ACHN (cell line): ENCODE data around the gene TBC1D16.
"Not testable (repeated sequence)": the region's sequence is repeated elsewhere in the genome, so short reads cannot be mapped to it uniquely, and the experiment has no call there.

ENCODE experiments used
- DNase-seq: peaks from one replicate; pipeline ENCODE4 v3.0.0-alpha.2; 2015
- in situ Hi-C: cut with HindIII; loops from 2 replicates; pipeline ENCODE4 v1.10.0; 2017; ENCODE audit warnings: low sequenced_read_pairs, low pct_ligation_motif_present, low pct_unique_long_range_greater_than_20kb

TBC1D16 gene

DNA sequence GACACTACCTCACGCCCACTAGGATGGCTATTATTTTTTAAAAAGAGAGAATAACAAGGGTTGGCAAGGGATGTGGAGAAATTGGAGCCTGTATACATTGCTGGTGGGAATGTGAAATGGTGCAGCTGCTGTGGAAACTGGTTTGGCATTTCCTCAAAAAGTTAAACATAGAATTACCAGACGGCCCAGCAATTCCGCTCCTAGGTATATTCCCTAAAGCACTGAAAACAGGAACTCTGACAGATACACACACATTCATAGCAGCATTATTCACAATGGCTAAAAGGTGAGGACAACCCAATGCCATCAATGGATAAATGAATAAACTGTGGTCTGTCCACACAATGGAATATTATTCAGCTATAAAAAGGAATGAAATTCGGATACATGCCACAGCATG lies 136.1 kb downstream of the TBC1D16 start:
- in situ Hi-C loops, result no loop called here
- DNase-seq, result no peak

DNA sequence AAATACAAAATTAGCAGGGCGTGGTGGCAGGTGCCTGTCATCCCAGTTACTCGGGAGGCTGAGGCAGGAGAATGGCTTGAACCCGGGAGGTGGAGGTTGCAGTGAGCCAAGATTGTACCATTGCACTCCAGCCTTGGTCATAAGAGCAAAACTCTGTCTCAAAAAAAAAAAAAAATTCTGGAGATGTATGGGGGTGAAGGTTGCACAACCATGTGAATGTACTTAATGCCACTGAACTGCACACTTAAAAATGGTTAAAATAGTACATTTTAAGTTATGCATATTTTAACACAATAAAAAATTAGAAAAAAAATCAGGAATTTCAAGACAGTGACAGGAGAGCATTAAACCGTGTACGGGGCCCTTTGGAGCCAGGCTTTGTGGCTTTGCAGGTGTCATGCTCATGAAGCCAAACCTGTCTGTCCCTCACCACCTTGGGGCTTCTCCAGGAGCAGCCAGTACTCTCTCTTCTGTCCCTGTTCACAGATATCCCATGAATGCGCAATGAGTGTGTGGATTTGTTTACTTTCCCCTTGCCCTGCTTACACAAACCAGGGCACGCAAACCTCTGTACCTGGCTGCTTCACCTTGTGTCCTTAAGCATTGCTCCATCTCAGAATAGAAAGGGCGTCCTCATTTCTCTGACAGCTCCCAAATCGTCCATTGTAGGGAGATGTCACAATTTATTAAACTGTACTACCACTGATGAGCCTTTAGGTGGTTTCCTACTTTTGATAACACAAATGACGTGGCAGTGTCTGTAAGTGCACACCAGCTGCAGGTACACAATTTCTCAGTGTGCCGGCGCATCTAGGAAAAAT lies 138.2 kb downstream of the TBC1D16 start:
- no peak for DNase-seq
- in situ Hi-C loops, result no loop called here

DNA sequence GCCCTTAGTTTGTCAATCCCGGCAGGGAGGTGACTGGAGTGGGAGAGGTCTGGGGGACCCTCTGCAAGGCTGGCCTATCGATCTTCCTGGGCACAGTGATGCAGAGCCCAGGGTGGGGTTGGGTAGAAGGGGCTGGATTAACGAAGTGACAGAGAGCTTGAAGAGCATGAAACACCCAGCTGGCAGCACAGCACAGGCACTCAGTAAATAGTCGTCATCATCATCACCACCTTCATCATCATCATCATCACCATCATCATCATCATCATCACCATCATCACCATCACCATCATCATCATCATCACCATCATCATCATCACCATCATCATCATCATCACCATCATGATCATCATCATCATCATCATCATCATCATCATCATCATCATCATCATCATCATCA lies 142.2 kb downstream of the TBC1D16 start:
- DNase-seq, in situ Hi-C loops: not testable (repeated sequence)

DNA sequence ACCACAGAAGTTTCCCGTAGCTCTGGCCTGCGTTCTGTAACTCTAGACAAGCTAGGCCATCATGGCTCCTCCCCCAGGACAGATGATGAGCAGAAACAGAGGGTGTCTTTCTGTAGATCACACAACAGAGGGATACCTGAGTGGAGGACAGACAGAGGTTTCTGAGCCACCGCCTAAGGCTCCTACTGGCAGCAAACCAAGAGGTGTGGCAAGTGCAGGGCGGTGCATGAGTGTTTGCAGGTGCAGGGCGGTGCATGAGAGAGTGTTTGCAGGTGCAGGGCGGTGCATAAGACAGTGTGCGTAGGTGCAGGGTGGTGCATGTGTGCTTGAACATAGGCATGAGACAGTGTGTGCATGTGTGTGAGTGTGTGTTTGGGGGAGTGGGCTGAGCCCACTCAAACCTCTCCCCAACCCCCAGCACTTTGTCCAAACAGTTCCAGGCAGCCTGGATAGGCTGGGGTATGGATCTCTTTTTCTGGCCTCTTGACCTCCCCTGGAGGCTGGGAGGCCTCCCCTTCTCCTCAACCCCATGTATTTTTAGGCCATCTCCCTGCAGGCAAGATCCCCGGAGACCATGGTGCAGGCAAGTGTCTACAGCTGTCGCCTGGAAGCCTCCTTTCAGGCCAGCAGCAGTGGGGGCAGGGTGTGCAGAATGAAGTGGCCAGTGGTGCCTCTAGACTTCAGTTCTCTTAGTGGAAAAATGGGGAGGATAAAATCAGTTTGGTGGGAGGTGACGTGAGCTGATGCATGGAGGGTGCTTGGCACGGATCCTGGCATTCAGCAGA lies 143.0 kb downstream of the TBC1D16 start:
- in situ Hi-C loops, result no loop called here
- DNase-seq, result no peak

DNA sequence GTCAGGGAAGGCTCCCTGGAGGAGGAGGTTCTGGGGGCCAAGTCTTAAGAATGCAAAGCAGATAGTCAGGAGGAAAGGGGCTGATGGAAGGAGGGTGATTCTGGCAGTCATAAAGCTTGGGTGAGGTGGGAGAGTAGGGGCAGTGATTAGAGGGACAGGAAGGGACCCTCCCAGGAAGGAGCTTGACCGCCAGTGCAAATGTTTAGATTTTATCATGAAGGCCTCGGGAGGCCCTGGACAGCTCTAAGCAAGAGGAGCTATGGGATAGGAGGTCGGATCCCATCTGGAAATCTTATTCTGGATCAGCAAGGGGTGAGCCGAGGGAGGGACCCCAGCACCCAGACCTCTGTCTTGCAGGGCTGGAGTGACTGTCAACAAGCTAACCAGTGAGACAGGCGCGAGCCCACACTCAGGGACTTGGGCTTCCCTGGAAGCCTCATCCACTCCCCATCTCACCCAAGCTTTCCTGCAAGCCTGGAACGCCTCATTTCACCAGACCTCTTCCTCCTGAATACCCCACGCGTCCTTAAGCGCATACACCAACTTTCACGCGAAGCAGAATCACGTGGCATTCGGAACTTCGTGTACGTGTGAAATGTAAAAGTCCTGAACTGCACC lies 144.4 kb downstream of the TBC1D16 start:
- in situ Hi-C loops, result no loop called here
- DNase-seq, result no peak

DNA sequence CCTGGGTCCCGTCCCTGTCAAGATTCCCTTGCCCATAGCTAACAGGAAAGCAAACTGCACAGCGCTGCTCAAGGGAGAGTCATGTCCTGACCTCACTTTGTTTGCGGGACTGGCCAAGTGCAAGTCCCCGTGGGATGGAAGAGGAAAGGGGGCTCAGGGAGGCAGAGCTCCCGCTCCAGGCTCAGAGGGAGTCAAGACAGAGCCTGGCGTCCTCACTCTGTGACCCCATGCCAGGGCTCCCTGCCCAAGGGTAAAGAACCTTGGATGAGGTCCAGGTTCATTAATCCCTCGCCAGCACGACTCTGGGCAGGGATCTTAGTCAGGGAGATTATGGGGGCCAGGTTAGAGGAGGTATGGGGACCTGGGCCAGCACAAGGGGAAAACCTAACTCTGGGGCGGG lies 145.0 kb downstream of the TBC1D16 start:
- no peak for DNase-seq
- in situ Hi-C loops, result no loop called here

DNA sequence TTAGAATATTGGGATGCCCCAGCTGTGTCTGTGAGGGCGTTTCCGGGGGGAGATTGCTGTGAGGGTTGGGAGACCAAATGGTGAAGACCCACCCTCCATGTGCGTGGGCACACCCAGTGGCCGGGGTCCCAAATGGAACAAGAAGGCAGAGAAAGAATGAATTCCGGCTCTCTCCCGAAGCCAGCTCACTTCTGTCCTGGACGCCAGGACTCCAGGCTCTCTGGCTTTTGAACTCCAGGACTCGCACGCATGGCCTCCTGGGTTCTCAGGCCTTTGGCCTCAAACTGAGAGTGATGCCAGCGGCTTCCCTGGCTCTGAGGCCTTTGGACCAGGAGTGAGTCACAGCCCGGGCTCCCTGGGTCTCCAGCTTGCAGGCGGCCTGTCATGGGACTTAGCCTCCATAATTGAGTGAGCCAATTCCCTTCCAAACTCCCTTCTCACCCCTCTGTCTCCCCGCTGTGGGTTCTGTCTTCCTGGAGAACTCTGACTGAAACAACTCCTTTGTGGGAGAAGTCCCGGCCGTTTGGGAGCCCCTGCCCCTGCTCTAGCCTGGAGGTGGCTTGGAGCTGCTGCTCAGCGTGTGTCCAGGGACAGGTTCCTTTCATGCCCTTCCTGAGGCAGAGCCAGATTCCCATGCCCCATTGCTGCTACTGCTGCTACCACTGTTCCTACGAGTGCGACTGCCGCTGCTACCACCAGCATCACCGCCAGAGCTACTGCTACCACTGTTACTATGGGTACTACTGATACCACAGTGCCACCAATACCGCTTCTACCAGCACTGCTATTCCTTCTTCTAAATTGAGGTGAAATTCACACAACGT lies 146.6 kb downstream of the TBC1D16 start:
- DNase-seq, result no peak
- in situ Hi-C loops, result no loop called here

DNA sequence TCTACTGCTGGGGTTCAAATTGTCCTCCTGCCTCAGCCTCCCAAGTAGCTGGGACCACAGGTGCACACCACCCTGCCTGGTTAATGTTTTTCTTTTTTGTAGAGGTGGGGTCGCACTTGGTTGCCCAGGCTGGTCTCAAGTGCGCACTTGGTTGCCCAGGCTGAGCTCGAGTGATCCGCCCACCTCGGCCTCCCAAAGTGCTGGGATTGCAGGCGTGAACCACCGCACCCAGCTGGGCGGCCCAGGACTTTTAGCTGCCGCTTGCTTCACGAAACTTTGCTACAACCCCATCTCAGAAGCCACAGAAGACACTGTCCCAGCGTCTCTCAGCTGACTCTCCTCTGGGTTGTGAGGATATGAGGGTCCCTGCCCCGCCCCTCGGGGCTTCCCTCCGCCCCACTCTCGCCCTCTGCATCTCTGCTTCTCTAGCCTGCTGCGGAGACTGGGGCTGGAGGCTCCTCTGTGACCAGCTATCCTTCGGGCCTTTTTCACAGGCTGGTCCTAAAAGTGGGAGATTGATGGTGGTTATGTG lies 147.6 kb downstream of the TBC1D16 start:
- in situ Hi-C loops, result no loop called here
- no peak for DNase-seq

DNA sequence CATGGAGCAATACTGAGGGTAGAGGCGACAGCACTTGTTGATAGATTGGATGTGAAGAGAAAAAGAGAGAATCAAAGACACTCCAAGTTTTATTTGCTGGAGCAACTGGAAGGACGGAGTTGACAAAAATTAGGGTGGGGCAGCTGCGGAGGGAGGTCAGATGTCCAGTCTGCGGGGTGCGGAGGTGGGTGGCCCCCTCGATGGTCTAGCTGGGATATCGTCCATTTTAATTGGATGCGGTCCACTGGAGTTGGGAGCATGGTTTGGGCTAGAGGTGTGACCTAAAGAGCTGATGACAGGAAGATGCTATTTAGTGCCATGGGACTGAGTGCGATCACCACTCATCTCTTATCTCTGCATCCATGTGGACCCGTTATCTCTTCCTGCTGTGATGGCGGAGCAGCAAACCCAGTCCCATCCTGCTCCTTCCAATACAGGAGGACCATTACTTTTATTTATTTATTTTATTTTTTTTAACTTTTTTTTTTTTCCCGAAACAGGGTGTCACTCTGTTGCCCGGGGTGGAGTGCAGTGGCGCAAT lies 148.2 kb downstream of the TBC1D16 start:
- in situ Hi-C loops, result no loop called here
- DNase-seq, result no peak

DNA sequence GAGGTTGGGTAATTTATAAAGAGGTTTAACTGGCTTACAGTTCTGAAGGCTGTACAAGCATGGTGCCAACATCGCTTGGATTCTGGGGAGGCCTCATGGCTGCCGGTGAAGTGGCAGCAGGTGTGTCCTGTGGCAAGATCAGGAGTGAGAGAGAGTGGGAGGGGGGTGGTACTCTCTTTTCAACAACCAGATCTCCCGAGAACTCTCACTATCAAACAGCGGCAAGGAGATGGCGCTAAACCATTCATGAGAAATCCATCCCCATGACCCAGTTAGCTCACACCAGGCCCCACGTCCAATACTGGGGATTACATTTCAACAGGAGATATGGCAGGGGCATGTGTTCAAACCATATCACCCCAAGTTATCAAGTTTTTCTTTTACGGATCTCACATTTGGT lies 152.5 kb downstream of the TBC1D16 start:
- no peak for DNase-seq
- in situ Hi-C loops, result no loop called here
